RCC 7860 (cell line): Measurements from ENCODE around the gene MAL.
"Not testable (repeated sequence)": the region's sequence is repeated elsewhere in the genome, so short reads cannot be mapped to it uniquely, and the experiment has no call there.

Source experiments
- DNase-seq: peaks from one replicate; pipeline ENCODE4 v3.0.0-alpha.2; 2015; ENCODE audit warnings: low spot score
- FAIRE-seq: peaks from 2 replicates; lab custom pipeline; 2012; peaks lifted over from hg19 to GRCh38; lab: Jason Lieb, UNC

The MAL gene

GRCh38 chr2:95031726-95032116 lies 6.2 kb downstream of the MAL start:
- DNase-seq = no peak
- no peak for FAIRE-seq

GRCh38 chr2:95032341-95032740 lies 6.8 kb downstream of the MAL start:
- DNase-seq (no peak), FAIRE-seq (no peak)

- FAIRE-seq = no peak
Measured at GRCh38 chr2:95032868-95033603, 7.5 kb downstream of the MAL start.

GRCh38 chr2:95034221-95034620 lies 8.7 kb downstream of the MAL start:
- DNase-seq = no peak
- no peak for FAIRE-seq

More at GRCh38 chr2:95032868-95033603, 7.5 kb downstream of the MAL start:
- DNase-seq = no peak

DNA sequence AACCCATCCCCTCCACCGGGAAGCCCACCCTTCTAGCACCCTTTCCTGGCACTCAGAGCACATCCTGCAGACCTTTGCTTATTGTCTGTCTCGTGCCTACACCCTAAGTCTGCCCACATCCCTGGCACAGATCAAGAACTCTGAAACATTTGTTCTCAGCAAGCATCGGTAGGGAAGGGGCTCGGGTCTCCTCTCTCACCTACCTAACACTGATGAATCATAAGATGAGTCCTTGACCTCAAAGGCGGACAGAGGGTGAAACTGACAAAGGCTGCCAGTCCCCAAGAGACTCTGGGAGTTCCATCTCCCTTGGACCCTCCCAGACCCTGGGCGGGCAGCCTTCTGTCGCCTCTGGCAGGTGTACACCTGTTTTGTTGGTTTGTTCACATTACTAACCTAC lies 9.3 kb downstream of the MAL start:
- FAIRE-seq (no peak), DNase-seq (no peak)

DNA sequence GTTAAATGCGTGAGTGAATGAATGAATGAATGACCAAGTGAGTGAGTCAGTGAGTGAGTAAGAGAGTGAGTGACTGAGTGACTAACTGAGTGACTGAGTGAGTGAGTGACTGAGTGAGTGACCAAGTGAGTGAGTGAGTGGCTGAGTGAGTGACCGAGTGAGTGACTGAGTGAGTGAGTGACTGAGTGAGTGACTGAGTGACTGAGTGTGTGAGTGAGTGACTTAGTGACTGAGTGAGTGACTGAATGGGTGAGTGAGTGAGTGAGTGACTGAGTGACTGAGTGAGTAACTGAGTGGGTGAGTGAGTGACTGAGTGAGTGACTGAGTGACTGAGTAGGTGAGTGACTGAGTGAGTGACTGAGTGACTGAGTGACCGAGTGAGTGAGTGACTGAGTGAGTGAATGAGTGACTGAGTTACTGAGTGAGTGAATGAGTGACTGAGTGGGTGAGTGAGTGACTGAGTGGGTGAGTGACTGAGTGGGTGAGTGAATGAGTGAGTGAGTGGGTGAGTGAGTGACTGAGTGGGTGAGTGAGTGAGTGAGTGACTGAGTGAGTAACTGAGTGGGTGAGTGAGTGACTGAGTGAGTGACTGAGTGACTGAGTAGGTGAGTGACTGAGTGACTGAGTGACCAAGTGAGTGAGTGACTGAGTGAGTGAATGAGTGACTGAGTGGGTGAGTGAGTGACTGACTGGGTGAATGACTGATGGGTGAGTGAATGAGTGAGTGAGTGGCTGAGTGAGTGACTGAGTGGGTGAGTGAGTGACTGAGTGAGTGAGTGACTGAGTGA lies 11.3 kb downstream of the MAL start:
- FAIRE-seq (no peak), DNase-seq (no peak)

- no peak for DNase-seq
- no peak for FAIRE-seq
Measured at GRCh38 chr2:95037384-95037839, 11.9 kb downstream of the MAL start.

- FAIRE-seq, DNase-seq: not testable (repeated sequence)
Measured at GRCh38 chr2:95037841-95038585, 12.5 kb downstream of the MAL start.

DNA sequence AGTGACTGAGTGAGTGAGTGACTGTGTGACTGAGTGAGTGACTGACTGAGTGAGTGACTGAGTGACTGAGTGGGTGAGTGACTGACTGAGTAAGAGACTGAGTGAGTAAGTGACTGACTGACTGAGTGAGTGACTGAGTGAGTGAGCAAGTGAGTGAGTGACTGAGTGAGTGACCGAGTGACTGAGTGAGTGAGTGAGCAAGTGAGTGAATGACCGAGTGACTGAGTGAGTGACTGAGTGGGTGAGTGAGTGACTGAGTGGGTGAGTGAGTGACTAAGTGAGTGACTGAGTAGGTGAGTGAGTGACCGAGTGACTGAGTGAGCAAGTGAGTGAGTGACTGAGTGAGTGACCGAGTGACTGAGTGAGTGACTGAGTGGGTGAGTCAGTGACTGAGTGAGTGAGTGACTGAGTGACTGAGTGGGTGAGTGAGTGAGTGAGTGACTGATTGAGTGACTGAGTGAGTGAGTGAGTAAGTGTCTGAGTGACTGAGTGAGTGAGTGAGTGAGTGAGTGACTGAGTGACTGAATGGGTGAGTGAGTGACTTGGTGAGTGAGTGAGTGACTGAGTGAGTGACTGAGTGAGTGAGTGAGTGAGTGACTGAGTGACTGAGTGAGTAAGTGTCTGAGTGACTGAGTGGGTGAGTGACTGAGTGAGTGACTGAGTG lies 13.3 kb downstream of the MAL start:
- no peak for DNase-seq
- FAIRE-seq = no peak

DNA sequence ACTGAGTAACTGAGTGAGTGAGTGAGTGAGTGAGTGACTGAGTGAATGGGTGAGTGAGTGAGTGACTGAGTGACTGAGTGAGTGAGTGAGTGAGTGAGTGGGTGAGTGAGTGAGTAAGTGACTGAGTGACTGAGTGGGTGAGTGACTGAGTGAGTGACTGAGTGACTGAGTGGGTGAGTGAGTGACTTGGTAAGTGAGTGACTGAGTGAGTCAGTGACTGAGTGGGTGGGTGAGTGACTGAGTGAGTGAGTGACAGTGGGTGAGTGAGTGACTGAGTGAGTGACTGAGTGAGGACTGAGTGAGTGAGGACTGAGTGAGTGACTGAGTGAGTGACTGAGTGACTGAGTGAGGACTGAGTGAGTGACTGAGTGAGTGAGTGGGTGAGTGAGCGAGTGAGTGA lies 13.9 kb downstream of the MAL start:
- FAIRE-seq (no peak), DNase-seq (no peak)

GRCh38 chr2:95039978-95040377 lies 14.5 kb downstream of the MAL start:
- DNase-seq = no peak
- no peak for FAIRE-seq

DNA sequence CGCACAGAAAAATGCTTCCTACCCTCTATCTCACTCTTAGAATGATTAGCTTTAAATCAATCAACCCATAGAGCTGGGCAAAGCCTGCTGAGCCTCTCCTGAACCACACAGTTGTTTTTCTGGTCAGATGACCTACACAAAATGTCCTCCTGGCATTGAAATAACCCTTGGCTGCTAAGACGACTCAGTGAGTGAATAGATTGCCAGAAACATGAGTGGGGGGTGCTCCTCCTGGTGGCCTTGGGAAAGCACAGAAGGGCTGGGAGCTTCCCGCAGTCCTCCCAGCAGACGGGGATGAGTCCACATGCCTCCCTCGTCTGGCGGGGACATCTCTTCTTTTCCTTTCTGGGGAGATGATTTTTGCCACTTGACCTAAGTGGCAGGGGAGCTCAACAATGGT lies 14.9 kb downstream of the MAL start:
- DNase-seq (no peak), FAIRE-seq (no peak)

DNA sequence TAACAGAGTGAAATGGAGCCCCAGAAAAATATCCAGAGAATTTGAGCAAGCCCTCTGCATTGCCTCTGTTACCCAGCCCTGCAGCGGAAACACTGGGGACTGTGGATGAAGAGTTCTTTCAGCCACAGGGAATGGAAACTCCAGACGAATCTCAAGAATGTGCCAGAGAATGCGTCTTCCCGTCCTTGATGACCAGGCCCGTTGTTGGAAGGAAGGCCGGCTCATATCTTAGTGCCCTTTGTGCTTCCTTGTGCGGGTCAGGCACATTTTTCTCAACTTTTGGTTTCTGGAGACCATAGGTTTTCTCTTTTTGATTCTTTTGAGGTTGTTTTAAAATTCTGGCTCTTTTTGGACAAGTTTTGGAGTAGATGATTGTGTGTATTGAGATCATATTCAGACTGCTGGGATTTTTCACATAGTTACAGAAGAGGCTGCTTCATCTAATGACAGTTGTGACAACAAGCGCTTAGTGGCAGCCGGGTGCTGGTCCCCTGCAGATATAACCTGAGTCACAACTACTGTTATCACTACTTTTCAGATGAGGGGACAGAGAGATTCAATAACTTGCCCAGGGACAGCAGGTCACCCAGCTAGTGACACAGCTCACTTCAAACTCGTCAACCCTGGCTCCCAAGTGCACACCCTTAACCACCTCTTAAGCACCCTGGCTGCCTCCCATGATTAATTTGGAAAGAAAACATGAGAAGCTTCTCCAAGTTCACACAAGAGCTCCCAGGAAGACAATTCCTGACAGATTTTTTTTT lies 15.7 kb downstream of the MAL start:
- DNase-seq (no peak), FAIRE-seq (no peak)

GRCh38 chr2:95041824-95042442 lies 16.4 kb downstream of the MAL start:
- FAIRE-seq (no peak), DNase-seq (no peak)

GRCh38 chr2:95042472-95043271 lies 17.2 kb downstream of the MAL start:
- DNase-seq (no peak), FAIRE-seq (no peak)

GRCh38 chr2:95043300-95044093 lies 18.0 kb downstream of the MAL start:
- FAIRE-seq = peak; percentile 40
- DNase-seq = peak; percentile 42

- FAIRE-seq = no peak
- no peak for DNase-seq
Measured at GRCh38 chr2:95044601-95045000, 19.1 kb downstream of the MAL start.
